Measurements from ENCODE around the gene SMIM1.

Gene SMIM1

GRCh38 chr1:3743826-3744225, 28.7 kb upstream of the SMIM1 start:
- DNase-seq (ENCODE audit: low read depth in 2 of 2): no peak

GRCh38 chr1:3744646-3745045, 27.9 kb upstream of the SMIM1 start:
- TF ChIP-seq CTCF (IDR thresholded peaks at IDR 0.05; ENCODE audit: low read depth, low read length): no peak
- no peak for DNase-seq (ENCODE audit: low read depth in 2 of 2)
- no peak overlapping the region for H3K4me3 ChIP-seq (replicated peaks in 1 of 2; ENCODE audit: low read depth in 2 of 2, low read length in 2 of 2)

More at GRCh38 chr1:3743826-3744225, 28.7 kb upstream of the SMIM1 start:
- no peak overlapping the region for H3K4me3 ChIP-seq (replicated peaks in 1 of 2; ENCODE audit: low read depth in 2 of 2, low read length in 2 of 2)
- TF ChIP-seq CTCF (IDR thresholded peaks at IDR 0.05; ENCODE audit: low read depth, low read length): no peak

- TF ChIP-seq CTCF (IDR thresholded peaks at IDR 0.05; ENCODE audit: low read depth, low read length): no peak
- DNase-seq (ENCODE audit: low read depth in 2 of 2): no peak
- H3K4me3 ChIP-seq (replicated peaks in 1 of 2; ENCODE audit: low read depth in 2 of 2, low read length in 2 of 2): no peak overlapping the region
Measured at GRCh38 chr1:3745071-3745470, 27.5 kb upstream of the SMIM1 start.

GRCh38 chr1:3745590-3746381, 26.8 kb upstream of the SMIM1 start:
- no peak for DNase-seq (ENCODE audit: low read depth in 2 of 2)
- no peak overlapping the region for H3K4me3 ChIP-seq (replicated peaks in 1 of 2; ENCODE audit: low read depth in 2 of 2, low read length in 2 of 2)
- TF ChIP-seq CTCF (IDR thresholded peaks at IDR 0.05; ENCODE audit: low read depth, low read length): no peak

GRCh38 chr1:3746389-3746829, 26.1 kb upstream of the SMIM1 start:
- peak overlapping the region; percentile 61 to 69 for H3K4me3 ChIP-seq (replicated peaks in 1 of 2; ENCODE audit: low read depth in 2 of 2, low read length in 2 of 2)
- no peak for TF ChIP-seq CTCF (IDR thresholded peaks at IDR 0.05; ENCODE audit: low read depth, low read length)
- no peak for DNase-seq (ENCODE audit: low read depth in 2 of 2)

GRCh38 chr1:3746830-3747521, 25.6 kb upstream of the SMIM1 start:
- no peak for TF ChIP-seq CTCF (IDR thresholded peaks at IDR 0.05; ENCODE audit: low read depth, low read length)
- peak overlapping the region; percentile 61 to 69 for H3K4me3 ChIP-seq (replicated peaks in 1 of 2; ENCODE audit: low read depth in 2 of 2, low read length in 2 of 2)
- DNase-seq (ENCODE audit: low read depth in 2 of 2): peak; percentile 61 to 77

Data from cardiac fibroblast (primary cell).